Hematopoietic multipotent progenitor cell treated with erythropoietin and hydrocortisone succinate and interleukin-3 and kit ligand, for 17 days (in vitro differentiated cells): ENCODE data around the gene DOK3.

ENCODE experiments used
- DNase-seq: peaks from one replicate; pipeline ENCODE4 v3.0.0-alpha.2; 2015; ENCODE audit warnings: low spot score

The DOK3 gene

GRCh38 chr5:177478711-177479646, 30.6 kb downstream of the DOK3 start:
- DNase-seq = peak; percentile 64

GRCh38 chr5:177477701-177478477, 31.7 kb downstream of the DOK3 start:
- DNase-seq = no peak

- no peak for DNase-seq
Measured at GRCh38 chr5:177476531-177477233, 32.9 kb downstream of the DOK3 start.

- DNase-seq = no peak
Measured at GRCh38 chr5:177475563-177476427, 33.8 kb downstream of the DOK3 start.

- no peak for DNase-seq
Measured at GRCh38 chr5:177474846-177475562, 34.6 kb downstream of the DOK3 start.

- DNase-seq = no peak
Measured at GRCh38 chr5:177474002-177474476, 35.6 kb downstream of the DOK3 start.

- DNase-seq = no peak
Measured at GRCh38 chr5:177473443-177474001, 36.1 kb downstream of the DOK3 start, which contains the start of gene DBN1. Gene DBN1, minus strand, starts transcription at chr5:177473634. Its CDS starts 113 bp downstream, at chr5:177473521.

GRCh38 chr5:177472460-177473442, 36.9 kb downstream of the DOK3 start:
- no peak for DNase-seq

- DNase-seq = no peak
Measured at GRCh38 chr5:177471610-177472356, 37.8 kb downstream of the DOK3 start.

GRCh38 chr5:177470759-177471536, 38.7 kb downstream of the DOK3 start:
- DNase-seq = no peak

GRCh38 chr5:177469750-177470525, 39.7 kb downstream of the DOK3 start:
- no peak for DNase-seq

GRCh38 chr5:177468685-177469628, 40.7 kb downstream of the DOK3 start:
- no peak for DNase-seq

- no peak for DNase-seq
Measured at GRCh38 chr5:177468329-177468684, 41.3 kb downstream of the DOK3 start.

GRCh38 chr5:177467436-177467835, 42.2 kb downstream of the DOK3 start:
- no peak for DNase-seq

GRCh38 chr5:177466861-177467260, 42.8 kb downstream of the DOK3 start:
- no peak for DNase-seq

- DNase-seq = no peak
Measured at GRCh38 chr5:177465044-177465443, 44.6 kb downstream of the DOK3 start.
